Testis (tissue), 2 donors: Measurements from ENCODE around the gene HDGFL3.

ENCODE experiments used
- POLR2A ChIP-seq: fragments of 450-650 bp; IDR thresholded peaks from one replicate; pipeline ENCODE4 v1.6.1; 2017; ENCODE audit warnings: antibody characterized with exemption, mild to moderate bottlenecking, moderate library complexity
- TF ChIP-seq, protein P1 (sequence below), 3 experiments: fragments of 450-650 bp in 2 of 3; fragments of 200-600 bp in 1 of 3; sonication (generic) in 1 of 3; IDR thresholded peaks; one replicate each; pipeline ENCODE4 v1.5.1; 2016 to 2019; ENCODE audit warnings: antibody characterized with exemption in 3 of 3, mild to moderate bottlenecking in 2 of 3, moderate library complexity in 1 of 3

DNA sequence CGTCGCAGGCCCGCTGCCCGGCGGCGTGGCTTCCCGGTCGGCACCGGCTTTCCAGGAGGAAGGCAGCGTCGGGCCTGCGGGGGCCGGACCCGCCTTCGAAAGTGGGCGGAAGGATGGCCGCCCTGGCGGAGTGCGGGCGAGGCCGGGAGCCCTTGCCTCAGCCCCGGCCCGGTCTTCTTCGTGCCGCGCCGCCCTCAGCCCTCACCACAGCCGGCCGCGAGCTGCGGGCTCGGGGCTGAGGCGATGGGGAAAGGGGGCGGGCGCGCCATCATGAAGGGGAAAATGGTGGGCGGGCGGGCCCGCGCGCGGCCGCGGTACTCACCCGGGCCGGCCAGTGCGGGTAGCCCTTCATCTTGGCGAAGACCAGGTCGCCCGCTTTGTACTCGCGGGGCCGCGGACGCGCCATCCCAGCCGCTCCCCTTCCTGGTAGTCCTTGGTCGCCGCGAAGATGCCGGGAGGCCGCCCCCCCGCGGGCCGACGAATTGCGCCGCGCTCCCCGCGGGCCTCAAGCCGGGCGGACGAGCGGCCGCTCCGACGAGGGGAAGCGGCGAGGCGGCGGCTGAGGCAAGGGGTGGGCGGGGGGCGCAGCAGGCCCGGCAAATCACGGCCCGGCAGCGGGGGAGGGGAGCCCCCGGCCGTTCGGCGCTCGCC, 489 bp downstream of the HDGFL3 start:
- TF ChIP-seq, protein P1, sequence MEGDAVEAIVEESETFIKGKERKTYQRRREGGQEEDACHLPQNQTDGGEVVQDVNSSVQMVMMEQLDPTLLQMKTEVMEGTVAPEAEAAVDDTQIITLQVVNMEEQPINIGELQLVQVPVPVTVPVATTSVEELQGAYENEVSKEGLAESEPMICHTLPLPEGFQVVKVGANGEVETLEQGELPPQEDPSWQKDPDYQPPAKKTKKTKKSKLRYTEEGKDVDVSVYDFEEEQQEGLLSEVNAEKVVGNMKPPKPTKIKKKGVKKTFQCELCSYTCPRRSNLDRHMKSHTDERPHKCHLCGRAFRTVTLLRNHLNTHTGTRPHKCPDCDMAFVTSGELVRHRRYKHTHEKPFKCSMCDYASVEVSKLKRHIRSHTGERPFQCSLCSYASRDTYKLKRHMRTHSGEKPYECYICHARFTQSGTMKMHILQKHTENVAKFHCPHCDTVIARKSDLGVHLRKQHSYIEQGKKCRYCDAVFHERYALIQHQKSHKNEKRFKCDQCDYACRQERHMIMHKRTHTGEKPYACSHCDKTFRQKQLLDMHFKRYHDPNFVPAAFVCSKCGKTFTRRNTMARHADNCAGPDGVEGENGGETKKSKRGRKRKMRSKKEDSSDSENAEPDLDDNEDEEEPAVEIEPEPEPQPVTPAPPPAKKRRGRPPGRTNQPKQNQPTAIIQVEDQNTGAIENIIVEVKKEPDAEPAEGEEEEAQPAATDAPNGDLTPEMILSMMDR (IDR thresholded peaks at IDR 0.05), result no peak
- no peak for TF ChIP-seq POLR2A
